Measurements from ENCODE around the gene CFTR. TPM values are rescaled to one million over a fixed set of nuclear protein-coding genes. Genes with fewer than 3 reads are reported as not detected.

Gene CFTR
- total and polyA plus RNA-seq, 2 of the 8 experiments (the other 6 are each of a cell fraction or from before 2014, with no cell fraction given): 1.2 to 1.6 TPM

- TF ChIP-seq RXRA (IDR thresholded peaks at IDR 0.05; ENCODE audit: insufficient read depth, low read depth, low read length): no peak
- no peak for TF ChIP-seq ZNF274 (IDR thresholded peaks at IDR 0.05; ENCODE audit: borderline replicate concordance, extremely low read depth, low read length)
- no peak for TF ChIP-seq EZH2 (IDR thresholded peaks at IDR 0.05; ENCODE audit: low read depth, low read length, severe bottlenecking)
These were observed 195.9 kb downstream of the CFTR start (continued) for GRCh38 chr7:117675497-117676435.
